ENCODE data around the gene KLHL26. TPM values are rescaled to one million over a fixed set of nuclear protein-coding genes. Genes with fewer than 3 reads are reported as not detected.
"Not testable (repeated sequence)": the region's sequence is repeated elsewhere in the genome, so short reads cannot be mapped to it uniquely, and the experiment has no call there.

Gene KLHL26
- polyA plus RNA-seq, 12 donors, result 2.8 to 8.5 (median 3.8) TPM; not detected in 1

- not testable (repeated sequence) for DNase-seq
Observed at GRCh38 chr19:18600692-18601397, 36.0 kb upstream of the KLHL26 start.

- no peak for DNase-seq
Observed at GRCh38 chr19:18601875-18602274, 35.0 kb upstream of the KLHL26 start.

- DNase-seq, result no peak
Observed at GRCh38 chr19:18603255-18603957, 33.4 kb upstream of the KLHL26 start.

DNA sequence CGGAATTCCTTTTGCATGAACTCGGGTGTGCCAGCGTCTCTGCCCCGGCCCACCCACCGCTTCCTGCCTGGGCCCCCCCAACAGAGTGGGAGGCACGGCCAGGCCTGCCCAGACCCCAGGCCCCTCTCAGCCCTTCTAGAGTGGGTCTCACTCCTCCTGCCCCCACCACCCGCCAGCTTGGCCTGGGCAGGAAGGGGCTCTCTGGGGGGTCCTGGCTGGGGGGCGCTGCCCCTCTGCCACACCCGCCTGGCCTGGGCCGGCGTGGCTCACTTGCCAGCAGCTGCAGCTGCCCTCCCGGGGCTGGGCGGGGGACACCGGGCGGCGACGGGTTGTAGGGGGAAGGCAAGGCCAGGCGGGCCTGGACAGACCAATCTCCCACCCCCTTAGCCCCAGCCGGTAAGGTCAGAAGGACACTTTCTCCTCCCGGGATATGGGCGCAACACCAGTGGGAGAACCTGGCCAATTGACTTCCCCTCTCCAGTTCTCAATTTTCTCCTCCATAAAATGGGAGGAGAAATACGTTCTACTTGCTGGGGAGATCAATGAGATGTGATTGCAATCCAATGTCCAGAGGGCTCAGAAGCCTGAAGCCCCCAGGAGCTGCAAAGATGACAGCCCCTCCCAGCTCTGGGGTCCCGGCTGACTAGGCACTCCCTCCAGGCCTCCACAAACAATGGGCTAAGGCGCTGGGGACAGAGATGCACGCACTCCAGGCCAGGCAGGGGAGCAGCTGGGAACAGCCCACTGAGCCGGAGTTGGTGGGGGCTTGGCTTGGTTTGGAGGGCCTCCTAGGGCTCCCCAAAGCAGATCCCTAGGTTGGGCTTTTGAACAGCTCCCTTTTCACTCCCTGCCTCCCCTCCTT lies 32.6 kb upstream of the KLHL26 start:
- DNase-seq, result no peak

DNA sequence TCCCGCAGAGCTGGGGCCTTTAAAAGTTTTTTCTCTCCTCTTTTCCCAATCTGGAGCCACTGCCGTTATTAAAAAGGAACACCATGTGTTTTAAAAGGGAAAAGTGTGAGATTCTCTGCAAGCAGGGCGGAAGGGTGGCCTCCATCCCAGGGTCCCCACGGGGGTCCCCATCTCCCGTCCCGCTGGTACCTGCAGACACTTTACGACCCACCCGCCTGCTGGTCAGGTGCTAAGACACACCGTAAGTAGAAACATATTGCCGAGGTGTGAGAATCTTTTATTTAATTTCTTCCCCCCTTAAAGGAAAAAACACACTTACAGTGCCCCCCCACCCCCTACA lies 32.0 kb upstream of the KLHL26 start:
- DNase-seq, result no peak

- no peak for DNase-seq
Observed at GRCh38 chr19:18605196-18605545, 31.7 kb upstream of the KLHL26 start.

DNA sequence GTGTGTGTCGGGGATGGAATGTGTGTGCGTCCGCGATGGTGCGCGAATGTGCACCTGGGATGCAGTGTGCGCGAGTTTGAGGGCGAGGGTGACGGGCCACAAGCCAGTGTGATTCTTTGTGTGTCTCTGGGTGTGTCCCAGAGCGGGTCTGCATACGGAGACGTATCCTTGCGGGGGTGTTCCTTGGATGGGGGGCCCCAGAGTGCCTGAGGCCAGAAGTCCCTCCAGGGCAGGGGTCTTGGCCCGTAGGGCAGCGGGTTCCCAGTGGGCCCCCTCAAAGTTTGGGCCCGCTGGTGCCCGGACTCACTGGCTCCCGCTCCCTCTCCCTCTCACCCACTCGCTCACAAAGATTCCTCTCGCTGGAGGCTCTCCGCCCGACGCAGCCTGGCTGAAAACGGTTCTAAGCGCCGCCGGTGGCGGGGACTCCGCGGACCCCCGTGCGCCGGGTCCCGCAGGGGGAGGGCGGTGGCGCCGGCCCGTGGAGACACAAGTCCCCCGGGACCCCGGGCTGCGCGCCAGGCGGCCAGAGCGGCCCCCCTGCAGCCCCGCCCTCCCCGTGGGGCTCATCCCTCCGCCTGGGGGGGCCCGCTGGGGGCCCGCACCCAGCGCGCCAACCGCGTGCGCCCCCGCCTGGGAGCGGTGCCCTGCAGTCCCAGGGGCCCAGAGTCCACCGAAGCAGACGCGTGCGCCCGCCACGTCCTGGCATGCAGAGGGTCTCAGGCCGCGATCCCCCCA lies 31.1 kb upstream of the KLHL26 start:
- no peak for DNase-seq

GRCh38 chr19:18606281-18607225 lies 30.3 kb upstream of the KLHL26 start, which contains the start of gene CRLF1:
Gene CRLF1, minus strand, starts transcription at chr19:18606799. Its CDS starts 143 bp downstream, at chr19:18606656.
- no peak for DNase-seq

DNA sequence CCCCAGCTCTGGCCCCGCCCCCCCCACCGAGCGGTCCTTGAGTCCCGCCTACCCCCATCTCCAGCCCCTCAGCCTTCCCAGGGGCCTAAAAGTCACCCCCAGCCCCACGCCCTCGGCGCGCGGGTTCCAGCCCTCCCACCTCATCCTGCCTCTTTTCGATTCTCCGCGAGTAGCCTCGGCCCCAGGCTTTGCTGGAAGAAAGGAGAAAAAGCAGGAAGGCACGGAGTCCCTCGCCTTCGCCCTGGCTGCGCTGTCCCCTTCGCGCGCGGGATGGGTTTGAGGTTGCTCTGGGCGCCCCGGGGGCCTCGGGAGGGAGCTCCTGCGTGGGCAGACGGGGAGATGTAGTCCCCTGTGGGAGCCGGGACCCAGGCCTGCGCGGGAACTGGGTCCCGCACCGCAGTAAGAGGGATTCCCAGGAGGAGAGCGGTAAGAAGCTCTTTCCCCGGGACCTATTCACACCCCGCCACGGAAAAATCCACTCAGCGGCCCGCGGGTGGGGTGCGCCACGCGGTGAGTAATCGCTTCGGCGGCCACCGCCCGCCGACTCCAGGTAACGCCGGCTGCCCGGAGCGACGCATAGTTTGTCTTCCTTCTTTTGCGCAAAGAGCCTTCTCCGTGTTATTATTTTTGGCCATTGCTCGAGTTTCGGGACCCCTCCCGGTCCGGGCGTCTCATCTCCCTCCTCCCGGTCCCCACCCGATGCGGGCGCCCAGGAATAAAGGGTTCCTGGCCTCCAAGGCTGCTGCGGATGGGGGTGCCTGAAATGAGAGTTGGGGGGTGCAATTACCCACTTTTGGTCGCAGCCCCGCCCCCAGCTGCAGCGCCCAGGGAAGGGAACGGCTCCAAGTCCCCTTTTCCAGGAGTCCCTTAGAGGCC lies 29.4 kb upstream of the KLHL26 start:
- DNase-seq, result no peak

- no peak for DNase-seq
Observed at GRCh38 chr19:18608102-18608804, 28.6 kb upstream of the KLHL26 start.

- DNase-seq, result no peak
Observed at GRCh38 chr19:18608805-18609716, 27.8 kb upstream of the KLHL26 start.

DNA sequence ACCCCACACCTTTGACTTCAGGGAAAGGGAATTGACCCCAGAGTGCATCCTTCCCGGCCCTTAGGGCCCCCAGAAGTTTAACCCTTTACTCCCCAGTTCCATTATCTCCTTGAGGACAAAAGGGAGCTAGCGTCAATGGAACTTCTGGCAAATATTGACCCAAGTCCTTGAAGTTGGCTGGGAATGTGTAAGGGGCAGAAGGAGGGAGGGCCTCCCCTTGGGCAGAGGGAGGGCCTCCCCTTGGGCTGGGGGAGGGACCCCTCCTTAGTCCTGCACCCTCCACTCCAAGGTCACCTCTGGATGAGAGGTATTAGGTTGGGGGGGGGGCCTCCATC lies 27.1 kb upstream of the KLHL26 start:
- DNase-seq, result no peak

DNA sequence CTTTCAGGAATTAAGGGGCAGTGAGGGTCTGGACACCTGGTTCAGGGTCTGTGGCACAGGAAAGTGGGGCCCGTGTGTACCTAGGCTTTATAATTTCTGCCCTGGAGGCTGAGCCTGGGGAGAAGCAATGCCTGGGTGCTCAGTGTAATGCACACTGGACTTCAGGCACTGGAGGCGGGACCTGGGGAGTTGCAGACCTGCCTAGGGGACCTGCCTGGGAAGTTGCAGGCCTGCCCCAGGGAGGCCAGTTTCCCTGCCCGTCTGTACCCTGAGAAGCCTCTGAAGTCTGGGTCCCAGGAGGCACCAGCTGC lies 26.6 kb upstream of the KLHL26 start:
- DNase-seq, result no peak

GRCh38 chr19:18610556-18611326 lies 26.1 kb upstream of the KLHL26 start:
- DNase-seq, result no peak

DNA sequence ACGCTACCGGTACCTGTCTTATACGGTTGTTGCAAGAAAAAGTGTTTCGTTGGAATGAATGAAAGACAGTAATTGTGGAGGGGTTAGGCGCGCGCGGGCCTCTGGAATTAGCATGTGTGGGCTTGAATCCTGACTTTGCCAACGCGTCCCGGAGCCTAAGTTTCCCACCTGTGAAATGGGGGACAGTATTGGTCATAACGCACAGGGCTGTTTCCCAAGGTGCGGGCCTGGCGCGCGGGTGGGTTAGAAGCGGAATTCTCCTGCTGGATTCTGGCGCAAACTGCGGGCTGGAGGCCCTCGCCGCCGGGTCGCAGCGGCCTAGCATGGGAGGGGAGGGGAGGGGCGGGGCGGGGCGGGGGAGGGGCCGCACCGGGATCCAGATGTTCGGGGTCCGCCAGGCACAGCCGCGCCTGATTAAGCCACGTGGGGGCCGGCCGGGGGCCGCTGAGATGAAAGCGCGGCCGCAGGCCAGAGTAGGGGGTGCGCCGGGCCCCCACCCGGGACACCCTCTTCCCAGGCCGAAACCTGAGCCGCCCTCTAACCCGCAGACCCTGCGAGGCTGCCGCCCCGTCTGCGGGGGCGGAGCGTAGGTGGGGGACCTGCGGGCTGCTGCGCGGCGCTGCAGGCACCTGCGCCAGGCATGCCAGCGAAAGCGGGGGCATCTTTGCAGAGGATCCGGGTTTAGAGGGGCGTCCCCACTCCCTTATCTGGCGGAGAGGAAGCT lies 25.3 kb upstream of the KLHL26 start:
- no peak for DNase-seq

- no peak for DNase-seq
Observed at GRCh38 chr19:18612051-18612771, 24.6 kb upstream of the KLHL26 start.
